Cardiac fibroblast (primary cell): Measurements from ENCODE around the gene CSMD2.

Experiments used
- DNase-seq, 2 donors: peaks; one replicate each; pipeline versions ENCODE4 v3.0.0 to v3.0.0-alpha.2; 2010; ENCODE audit warnings: low read depth in 2 of 2
- H3K4me3 ChIP-seq, 2 donors: replicated peaks in 1 of 2; 1 replicate in 1 of 2; 2 replicates in 1 of 2; pipeline ENCODE4 v1.5.1; 2011; ENCODE audit warnings: low read depth in 2 of 2, low read length in 2 of 2, mild to moderate bottlenecking in 2 of 2, moderate library complexity in 1 of 2
- CTCF ChIP-seq: IDR thresholded peaks from one replicate; pipeline ENCODE4 v1.5.1; 2011; ENCODE audit warnings: low read depth, mild to moderate bottlenecking, low read length, inconsistent platforms

The CSMD2 gene

DNA sequence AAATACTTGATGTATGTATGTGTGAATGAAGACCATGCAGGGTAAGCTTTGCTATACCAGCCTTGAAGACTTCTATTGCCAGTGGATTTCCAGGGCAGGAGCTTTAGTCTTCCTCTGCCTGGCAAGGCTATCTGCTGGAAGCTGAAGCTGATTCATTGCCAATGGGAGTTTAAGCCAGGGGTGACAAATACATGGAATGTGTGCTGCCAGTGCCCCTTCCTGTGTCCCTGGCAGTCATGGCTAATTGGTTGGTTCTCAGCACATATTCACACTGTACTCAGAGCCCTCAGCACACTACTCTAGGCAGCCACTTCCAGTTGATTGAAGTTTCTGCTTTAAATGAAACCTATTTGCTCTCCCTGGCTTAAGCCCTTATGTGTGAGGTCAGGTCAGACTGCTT is 691.1 kb downstream of the CSMD2 start:
- no peak for TF ChIP-seq CTCF

GRCh38 chr1:33472269-33472980 is 692.6 kb downstream of the CSMD2 start, which contains the start of gene ZSCAN20:
Gene ZSCAN20, plus strand, starts transcription at chr1:33472645. Its CDS starts 6,644 bp downstream, at chr1:33479289.
- no peak for TF ChIP-seq CTCF
- DNase-seq: peak; percentile 99
- H3K4me3 ChIP-seq: peak within 1 kb of the TSS; percentile 69 to 79

More for the DNA sequence above, 691.1 kb downstream of the CSMD2 start:
- peak in 1 of 2 donors; percentile 9 for DNase-seq
- no peak overlapping the region for H3K4me3 ChIP-seq

DNA sequence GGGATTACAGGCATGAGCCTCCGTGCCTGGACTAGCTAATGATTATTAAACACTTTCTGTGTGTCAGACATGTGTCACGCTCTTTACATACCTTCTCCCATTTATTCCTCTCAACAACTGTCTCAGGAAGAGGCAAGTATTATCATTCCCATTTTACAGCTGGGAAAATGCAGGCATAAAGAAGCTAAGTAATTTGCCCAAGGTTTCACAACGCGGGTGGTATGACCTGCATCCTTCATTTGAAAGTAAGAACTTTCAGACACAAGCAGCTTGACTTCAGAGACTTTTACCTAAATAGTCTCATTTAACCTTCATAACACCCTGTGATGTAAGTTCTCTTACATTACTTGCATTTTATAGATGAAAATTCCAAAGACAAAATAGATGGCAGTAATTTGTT is 693.6 kb downstream of the CSMD2 start:
- no peak for TF ChIP-seq CTCF
- DNase-seq: no peak
- H3K4me3 ChIP-seq: no peak overlapping the region

DNA sequence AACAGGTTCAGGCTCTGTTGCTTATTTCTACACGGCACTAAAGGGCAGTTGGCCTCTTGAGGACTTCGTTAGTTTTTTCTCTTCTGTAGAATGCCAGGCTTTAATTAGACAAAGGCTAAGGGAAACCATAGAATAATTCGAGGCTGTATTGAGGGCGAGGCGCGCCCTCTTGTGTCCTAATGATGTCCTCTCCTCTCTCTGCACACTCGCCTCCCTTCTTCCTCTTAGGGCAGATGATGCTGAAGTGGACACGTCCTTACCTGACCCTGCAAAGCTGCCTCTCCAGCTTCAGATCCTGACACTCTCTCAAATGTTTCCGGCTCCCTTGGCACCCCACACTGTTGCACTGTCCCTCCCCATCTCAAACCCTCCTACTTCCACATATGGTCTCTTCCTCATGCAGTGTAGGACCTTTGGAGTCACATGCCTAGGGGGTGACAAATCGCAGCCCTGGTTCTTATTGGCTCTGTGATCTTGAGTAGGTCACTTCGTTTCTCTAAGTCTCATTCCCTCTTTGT is 694.5 kb downstream of the CSMD2 start:
- no peak overlapping the region for H3K4me3 ChIP-seq
- DNase-seq: peak; percentile 89 to 91
- peak; percentile 82 for TF ChIP-seq CTCF

GRCh38 chr1:33469691-33470090 is 695.3 kb downstream of the CSMD2 start:
- H3K4me3 ChIP-seq: no peak overlapping the region
- no peak for DNase-seq
- TF ChIP-seq CTCF: no peak

DNA sequence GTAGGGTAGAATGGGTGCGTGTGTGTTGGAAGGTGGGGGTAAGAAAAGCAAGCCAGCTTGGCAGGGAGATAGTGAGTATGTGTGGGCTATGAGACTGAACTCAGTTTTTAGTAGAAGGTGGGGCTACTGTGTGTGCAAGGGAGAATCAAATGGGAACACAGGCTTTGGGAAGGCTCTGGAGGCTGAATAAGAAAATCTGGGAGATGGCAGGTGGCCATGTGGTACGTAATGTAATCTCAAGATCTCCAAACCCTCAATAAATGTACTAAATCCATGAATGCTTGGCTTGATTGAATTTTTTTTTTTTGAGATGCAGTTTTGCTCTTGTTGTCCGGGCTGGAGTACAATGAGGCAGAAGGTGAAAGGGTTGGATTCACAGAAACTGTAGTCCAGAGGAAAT is 696.1 kb downstream of the CSMD2 start:
- no peak overlapping the region for H3K4me3 ChIP-seq
- no peak for DNase-seq
- no peak for TF ChIP-seq CTCF

GRCh38 chr1:33468531-33468930 is 696.5 kb downstream of the CSMD2 start:
- DNase-seq: no peak
- TF ChIP-seq CTCF: no peak
- no peak overlapping the region for H3K4me3 ChIP-seq
